Adrenal gland (tissue), 5 donors: ENCODE measurements around the gene C1orf116.

Source experiments
- CTCF ChIP-seq, 6 experiments: fragments of 450-650 bp in 4 of 6; fragments of 200-600 bp in 2 of 6; sonication (generic) in 1 of 6; IDR thresholded peaks; 1 replicate in 5 of 6; 2 replicates in 1 of 6; pipeline versions ENCODE4 v1.5.1 to v1.8.0; 2016 to 2021; ENCODE audit warnings: antibody characterized with exemption in 6 of 6, mild to moderate bottlenecking in 2 of 6, moderate library complexity in 1 of 6
- POLR2A ChIP-seq, 2 donors: fragments of 450-650 bp; IDR thresholded peaks; one replicate each; pipeline ENCODE4 v1.6.1; 2017; ENCODE audit warnings: antibody characterized with exemption in 2 of 2, mild to moderate bottlenecking in 2 of 2, moderate library complexity in 1 of 2
- donor health status: DM: no; HTN: no; CAD: no.

- TF ChIP-seq CTCF (IDR thresholded peaks at IDR 0.05) = no peak
- no peak for TF ChIP-seq POLR2A (IDR thresholded peaks at IDR 0.05)
These were observed 25.7 kb upstream of the C1orf116 start for GRCh38 chr1:207058252-207058651.
